Skeletal muscle satellite cell (primary cell): ENCODE results near the gene TMEM232.

Source experiments
- H3K27me3 ChIP-seq: 2 replicates; pipeline ENCODE4 v1.7.0; 2013; ENCODE audit warnings: low read length; ENCODE audit not compliant: control insufficient read depth, insufficient read depth
- H3K36me3 ChIP-seq: 2 replicates; pipeline ENCODE4 v1.7.0; 2013; ENCODE audit warnings: mild to moderate bottlenecking, control low read depth, low read length; ENCODE audit not compliant: insufficient read depth
- H3K4me1 ChIP-seq: 2 replicates; pipeline ENCODE4 v1.7.0; 2013; ENCODE audit warnings: low read length; ENCODE audit not compliant: control insufficient read depth, insufficient read depth
- H3K4me2 ChIP-seq: 2 replicates; pipeline ENCODE4 v1.7.0; 2013; ENCODE audit warnings: mild to moderate bottlenecking, low read length
- H3K4me3 ChIP-seq: 2 replicates; pipeline ENCODE4 v1.7.0; 2013; ENCODE audit warnings: low read length
- H3K9ac ChIP-seq: 2 replicates; pipeline ENCODE4 v1.7.0; 2013; ENCODE audit warnings: mild to moderate bottlenecking, low read depth, low read length, moderate library complexity
- H3K9me3 ChIP-seq: replicated peaks from 2 replicates; pipeline ENCODE4 v1.7.0; 2013; ENCODE audit warnings: mild to moderate bottlenecking, control low read depth, low read length

Gene TMEM232

GRCh38 chr5:110441035-110441434, 285.4 kb downstream of the TMEM232 start:
- H3K9ac ChIP-seq = no peak overlapping the region
- H3K4me3 ChIP-seq = no peak overlapping the region
- H3K27me3 ChIP-seq = no peaks in the 10 kb centered on the region
- no peaks in the 10 kb centered on the region for H3K9me3 ChIP-seq
- no peaks in the 10 kb centered on the region for H3K4me1 ChIP-seq
- no peak overlapping the region for H3K4me2 ChIP-seq
- H3K36me3 ChIP-seq = no peaks in the 10 kb centered on the region

GRCh38 chr5:110440058-110440457, 286.4 kb downstream of the TMEM232 start:
- Histone ChIP-seq H3K9me3 (no peaks in the 10 kb centered on the region), H3K27me3 (no peaks in the 10 kb centered on the region), H3K9ac (no peak overlapping the region), H3K4me2 (no peak overlapping the region), H3K4me1 (no peaks in the 10 kb centered on the region), H3K4me3 (no peak overlapping the region), H3K36me3 (no peaks in the 10 kb centered on the region)

GRCh38 chr5:110439296-110439695, 287.2 kb downstream of the TMEM232 start:
- Histone ChIP-seq H3K9ac (no peak overlapping the region), H3K4me3 (no peak overlapping the region), H3K4me2 (no peak overlapping the region), H3K4me1 (no peaks in the 10 kb centered on the region), H3K36me3 (no peaks in the 10 kb centered on the region), H3K9me3 (no peaks in the 10 kb centered on the region), H3K27me3 (no peaks in the 10 kb centered on the region)

GRCh38 chr5:110435207-110435606, 291.3 kb downstream of the TMEM232 start:
- Histone ChIP-seq H3K4me3 (no peak overlapping the region), H3K9me3 (no peaks in the 10 kb centered on the region)

GRCh38 chr5:110431603-110432002, 294.9 kb downstream of the TMEM232 start:
- Histone ChIP-seq H3K27me3 (no peaks in the 10 kb centered on the region), H3K4me2 (no peak overlapping the region), H3K4me3 (no peak overlapping the region), H3K36me3 (no peaks in the 10 kb centered on the region), H3K9ac (no peak overlapping the region), H3K4me1 (no peaks in the 10 kb centered on the region), H3K9me3 (no peaks in the 10 kb centered on the region)

More at GRCh38 chr5:110435207-110435606, 291.3 kb downstream of the TMEM232 start:
- no peaks in the 10 kb centered on the region for H3K36me3 ChIP-seq
- H3K9ac ChIP-seq = no peak overlapping the region
- H3K4me1 ChIP-seq = no peaks in the 10 kb centered on the region
- no peak overlapping the region for H3K4me2 ChIP-seq
- H3K27me3 ChIP-seq = no peaks in the 10 kb centered on the region

- H3K27me3 ChIP-seq = no peaks in the 10 kb centered on the region
- no peaks in the 10 kb centered on the region for H3K36me3 ChIP-seq
- no peaks in the 10 kb centered on the region for H3K4me1 ChIP-seq
- H3K4me2 ChIP-seq = no peak overlapping the region
- H3K4me3 ChIP-seq = no peak overlapping the region
- no peaks in the 10 kb centered on the region for H3K9me3 ChIP-seq
- no peak overlapping the region for H3K9ac ChIP-seq
These were observed 312.1 kb downstream of the TMEM232 start for GRCh38 chr5:110414360-110414759.

GRCh38 chr5:110413856-110414255, 312.6 kb downstream of the TMEM232 start:
- no peak overlapping the region for H3K4me3 ChIP-seq
- H3K36me3 ChIP-seq = no peaks in the 10 kb centered on the region
- no peaks in the 10 kb centered on the region for H3K4me1 ChIP-seq
- no peak overlapping the region for H3K9ac ChIP-seq
- no peaks in the 10 kb centered on the region for H3K9me3 ChIP-seq
- no peaks in the 10 kb centered on the region for H3K27me3 ChIP-seq
- H3K4me2 ChIP-seq = no peak overlapping the region

- Histone ChIP-seq H3K4me2 (no peak overlapping the region), H3K27me3 (no peaks in the 10 kb centered on the region), H3K4me3 (no peak overlapping the region), H3K9me3 (no peaks in the 10 kb centered on the region), H3K36me3 (no peaks in the 10 kb centered on the region), H3K4me1 (no peaks in the 10 kb centered on the region), H3K9ac (no peak overlapping the region)
These were observed 316.9 kb downstream of the TMEM232 start for GRCh38 chr5:110409571-110409970.

- Histone ChIP-seq H3K36me3 (no peaks in the 10 kb centered on the region), H3K9ac (no peak overlapping the region), H3K9me3 (no peaks in the 10 kb centered on the region), H3K27me3 (no peaks in the 10 kb centered on the region), H3K4me3 (no peak overlapping the region), H3K4me1 (no peaks in the 10 kb centered on the region), H3K4me2 (no peak overlapping the region)
These were observed 323.9 kb downstream of the TMEM232 start for GRCh38 chr5:110402562-110402961.

GRCh38 chr5:110401881-110402280, 324.6 kb downstream of the TMEM232 start:
- H3K9ac ChIP-seq = no peak overlapping the region
- H3K36me3 ChIP-seq = no peaks in the 10 kb centered on the region
- H3K4me1 ChIP-seq = no peaks in the 10 kb centered on the region
- H3K4me3 ChIP-seq = no peak overlapping the region
- no peaks in the 10 kb centered on the region for H3K27me3 ChIP-seq
- H3K4me2 ChIP-seq = no peak overlapping the region
- H3K9me3 ChIP-seq = no peaks in the 10 kb centered on the region

- H3K36me3 ChIP-seq = no peaks in the 10 kb centered on the region
- H3K4me3 ChIP-seq = no peak overlapping the region
- no peak overlapping the region for H3K4me2 ChIP-seq
- H3K9me3 ChIP-seq = no peaks in the 10 kb centered on the region
- no peaks in the 10 kb centered on the region for H3K4me1 ChIP-seq
- no peak overlapping the region for H3K9ac ChIP-seq
- no peaks in the 10 kb centered on the region for H3K27me3 ChIP-seq
These were observed 327.5 kb downstream of the TMEM232 start for GRCh38 chr5:110398951-110399350.

GRCh38 chr5:110397281-110397680, 329.2 kb downstream of the TMEM232 start:
- Histone ChIP-seq H3K4me3 (no peak overlapping the region), H3K36me3 (no peaks in the 10 kb centered on the region), H3K4me2 (no peak overlapping the region), H3K27me3 (no peaks in the 10 kb centered on the region), H3K4me1 (no peaks in the 10 kb centered on the region), H3K9me3 (no peaks in the 10 kb centered on the region), H3K9ac (no peak overlapping the region)
